Esophagus muscularis mucosa (tissue), 4 donors: ENCODE measurements around the gene PLXDC2.
"Not testable (repeated sequence)": the region's sequence is repeated elsewhere in the genome, so short reads cannot be mapped to it uniquely, and the experiment has no call there.

Source experiments
- CTCF ChIP-seq, 3 experiments: fragments of 200-600 bp in 2 of 3; fragments of 450-650 bp in 1 of 3; sonication (generic) in 2 of 3; IDR thresholded peaks; one replicate each; pipeline ENCODE4 v1.5.1; 2017 to 2019; ENCODE audit warnings: antibody characterized with exemption in 3 of 3, mild to moderate bottlenecking in 2 of 3, moderate library complexity in 1 of 3
- EP300 ChIP-seq: sonication (generic); formaldehyde crosslinking; IDR thresholded peaks from one replicate; pipeline ENCODE4 v1.6.1; 2017; ENCODE audit warnings: antibody characterized with exemption
- POLR2A ChIP-seq: fragments of 450-650 bp; IDR thresholded peaks from one replicate; pipeline ENCODE4 v1.6.1; 2017; ENCODE audit warnings: antibody characterized with exemption, moderate library complexity, mild to moderate bottlenecking, low read depth
- POLR2AphosphoS5 ChIP-seq, 2 donors: sonication (generic); formaldehyde crosslinking; IDR thresholded peaks; one replicate each; pipeline ENCODE4 v1.6.1; 2017; ENCODE audit warnings: antibody characterized with exemption in 2 of 2

- TF ChIP-seq CTCF (IDR thresholded peaks at IDR 0.05); POLR2A; POLR2AphosphoS5 (IDR thresholded peaks at IDR 0.05); EP300: not testable (repeated sequence)
These were observed 46.4 kb upstream of the PLXDC2 start for GRCh38 chr10:19769826-19770225.
